GM23338 (cell line): ENCODE measurements around the gene RANGAP1. TPM values are rescaled to one million over a fixed set of nuclear protein-coding genes. Genes with fewer than 3 reads are reported as not detected.

Experiments used
- ATAC-seq: fragments of 200-7000 bp; cut with Tn5 transposase; 3 replicates; pipeline ENCODE4 v1.9.1; 2020
- DNase-seq: peaks from one replicate; pipeline ENCODE4 v3.0.0-alpha.2; 2015; ENCODE audit warnings: low spot score
- H2AFZ ChIP-seq: fragments of 200-600 bp; sonication (generic); 2 replicates; pipeline ENCODE4 v1.8.0; 2016; ENCODE audit warnings: antibody characterized with exemption, mild to moderate bottlenecking, moderate library complexity
- H3F3A ChIP-seq: fragments of 200-600 bp; sonication (generic); replicated peaks from 2 replicates; pipeline ENCODE4 v1.8.0; 2017; ENCODE audit warnings: antibody characterized with exemption, mixed run types, low read depth
- H3K27ac ChIP-seq: fragments of 200-600 bp; sonication (generic); 2 replicates; pipeline ENCODE4 v1.6.1; 2016; ENCODE audit warnings: low read depth
- H3K27me3 ChIP-seq: fragments of 200-600 bp; sonication (generic); 2 replicates; pipeline ENCODE4 v1.8.0; 2016; ENCODE audit warnings: mild to moderate bottlenecking, mixed run types, moderate library complexity; ENCODE audit not compliant: insufficient read depth
- H3K36me3 ChIP-seq: fragments of 200-600 bp; sonication (generic); 2 replicates; pipeline ENCODE4 v1.8.0; 2016; ENCODE audit warnings: mild to moderate bottlenecking; ENCODE audit not compliant: insufficient read depth
- H3K4me1 ChIP-seq: fragments of 200-600 bp; sonication (generic); 2 replicates; pipeline ENCODE4 v1.8.0; 2016; ENCODE audit warnings: mild to moderate bottlenecking, moderate library complexity; ENCODE audit not compliant: insufficient read depth
- H3K4me2 ChIP-seq: fragments of 200-600 bp; sonication (generic); 2 replicates; pipeline ENCODE4 v1.7.1; 2017; ENCODE audit warnings: mixed run types
- H3K4me3 ChIP-seq: fragments of 200-600 bp; sonication (generic); 2 replicates; pipeline ENCODE4 v1.6.1; 2016; ENCODE audit warnings: mixed run types
- H3K79me2 ChIP-seq: fragments of 200-600 bp; sonication (generic); replicated peaks from 2 replicates; pipeline ENCODE4 v1.8.0; 2017; ENCODE audit warnings: mild to moderate bottlenecking; ENCODE audit not compliant: insufficient read depth
- H3K9me2 ChIP-seq: fragments of 200-600 bp; sonication (generic); 2 replicates; pipeline ENCODE4 v1.8.0; 2017; ENCODE audit not compliant: insufficient read depth
- H4K20me1 ChIP-seq: fragments of 200-600 bp; sonication (generic); replicated peaks from 2 replicates; pipeline ENCODE4 v1.8.0; 2017; ENCODE audit warnings: mild to moderate bottlenecking; ENCODE audit not compliant: insufficient read depth
- H3K27ac Mint-ChIP-seq: 2 replicates; pipeline ENCODE4 v1.8.0; 2020; ENCODE audit warnings: inconsistent platforms, mild to moderate bottlenecking, moderate library complexity, mixed read lengths
- H3K27me3 Mint-ChIP-seq: 3 replicates; pipeline ENCODE4 v1.8.0; 2022; ENCODE audit warnings: low read depth, mild to moderate bottlenecking, moderate library complexity, mixed read lengths, inconsistent platforms; ENCODE audit not compliant: insufficient read depth, poor library complexity
- H3K36me3 Mint-ChIP-seq: 3 replicates; pipeline ENCODE4 v1.8.0; 2021; ENCODE audit warnings: low read depth, mild to moderate bottlenecking, inconsistent platforms, moderate library complexity, mixed read lengths
- H3K4me1 Mint-ChIP-seq: 3 replicates; pipeline ENCODE4 v1.8.0; 2020; ENCODE audit warnings: mild to moderate bottlenecking, inconsistent platforms, mixed read lengths
- H3K4me3 Mint-ChIP-seq: 3 replicates; pipeline ENCODE4 v1.8.0; 2021; ENCODE audit warnings: moderate library complexity, mild to moderate bottlenecking, inconsistent platforms, mixed read lengths
- H3K9me3 Mint-ChIP-seq: 3 replicates; pipeline ENCODE4 v1.8.0; 2020; ENCODE audit warnings: moderate library complexity, mild to moderate bottlenecking, inconsistent platforms, mixed read lengths
- CREB1 ChIP-seq: fragments of 250-450 bp; sonication (Bioruptor Pico); IDR thresholded peaks from 2 replicates; pipeline ENCODE4 v1.5.0; 2020; ENCODE audit warnings: low read depth, mild to moderate bottlenecking, moderate library complexity
- CTCF ChIP-seq, 2 experiments: fragments of 200-600 bp in 1 of 2; sonication (generic) in 1 of 2; conservative IDR thresholded peaks; 2 replicates each; pipeline versions ENCODE4 v1.5.1 to v1.6.1; 2016 to 2017; ENCODE audit warnings: antibody characterized with exemption in 2 of 2, low read depth in 2 of 2, mild to moderate bottlenecking in 2 of 2, moderate library complexity in 1 of 2
- EZH2 ChIP-seq: fragments of 200-600 bp; sonication (generic); IDR thresholded peaks from one replicate; pipeline ENCODE4 v1.8.0; 2017; ENCODE audit warnings: antibody characterized with exemption, mild to moderate bottlenecking, low read depth; ENCODE audit not compliant: unreplicated experiment
- EZH2phosphoT487 ChIP-seq: fragments of 200-600 bp; sonication (generic); IDR thresholded peaks from one replicate; pipeline ENCODE4 v1.8.1; 2018; ENCODE audit warnings: antibody characterized with exemption; ENCODE audit not compliant: unreplicated experiment
- JUNB ChIP-seq: IDR thresholded peaks from one replicate; pipeline ENCODE4 v1.6.1; 2016; ENCODE audit warnings: antibody characterized with exemption; ENCODE audit not compliant: unreplicated experiment
- NANOG ChIP-seq: IDR thresholded peaks from 2 replicates; pipeline ENCODE4 v1.6.1; 2016; ENCODE audit warnings: antibody characterized with exemption, borderline replicate concordance
- POLR2AphosphoS5 ChIP-seq: IDR thresholded peaks from 2 replicates; pipeline ENCODE4 v1.6.1; 2016; ENCODE audit warnings: antibody characterized with exemption, low read depth
- REST ChIP-seq: IDR thresholded peaks from one replicate; pipeline ENCODE4 v1.6.1; 2018; ENCODE audit warnings: antibody characterized with exemption; ENCODE audit not compliant: unreplicated experiment
- STAT1 ChIP-seq: IDR thresholded peaks from one replicate; pipeline ENCODE4 v1.6.1; 2016; ENCODE audit warnings: antibody characterized with exemption; ENCODE audit not compliant: unreplicated experiment
- ZNF114 ChIP-seq: fragments of 250-450 bp; sonication (Bioruptor Pico); IDR thresholded peaks from 2 replicates; pipeline ENCODE4 v1.5.0; 2020; ENCODE audit warnings: mild to moderate bottlenecking, moderate library complexity
- ZNF331 ChIP-seq: fragments of 250-450 bp; sonication (Bioruptor Pico); IDR thresholded peaks from 2 replicates; pipeline ENCODE4 v1.5.0; 2020; ENCODE audit warnings: low read depth, mild to moderate bottlenecking, moderate library complexity
- ZNF462 ChIP-seq: fragments of 250-450 bp; sonication (Bioruptor Pico); IDR thresholded peaks from 2 replicates; pipeline ENCODE4 v1.5.0; 2020; ENCODE audit warnings: mild to moderate bottlenecking, moderate library complexity
- polyA plus RNA-seq: library from polyadenylated mRNA; unstranded; fragments of >200 nt; fragmentation: Nextera tagmentation; extraction: Ambion mirVana; gene quantifications from 2 replicates; pipeline ENCODE4 v1.2.1, GENCODE V29; 2016
- total RNA-seq: library from RNA; depleted of rRNA; stranded (reverse); fragments of >200 nt; shearing (Covaris generic); gene quantifications from 2 replicates; pipeline ENCODE4 v1.2.3, GENCODE V29; 2014
- TF ChIP-seq, protein P1 (sequence below): IDR thresholded peaks from 2 replicates; pipeline ENCODE4 v1.6.1; 2016; ENCODE audit warnings: antibody characterized with exemption

RANGAP1 gene
- total and polyA plus RNA-seq, 2 experiments from 2014 or later: 54.7 to 141 TPM

DNA sequence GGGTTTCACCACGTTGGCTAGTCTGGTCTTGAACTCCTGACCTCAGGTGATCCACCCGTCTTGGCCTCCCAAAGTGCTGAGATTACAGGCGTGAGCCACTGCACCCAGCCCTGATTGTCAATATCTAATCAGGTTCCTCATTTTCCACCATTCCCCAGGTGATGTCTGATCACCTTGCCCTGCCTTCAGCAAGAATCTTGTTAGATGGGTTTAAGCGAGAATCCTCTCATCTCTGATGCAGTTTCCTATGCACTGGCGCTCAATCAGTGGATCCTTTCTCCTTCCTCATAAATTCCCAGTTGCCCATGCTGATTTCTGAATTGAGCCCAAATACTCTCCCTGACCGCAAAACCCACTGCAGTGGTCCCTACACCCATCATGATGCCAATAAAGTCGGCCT, 14.7 kb upstream of the RANGAP1 start:
- Mint-ChIP-seq H3K4me1 (peaks cover 20% of the 10 kb centered on the region), H3K27ac (no peak overlapping the region), H3K9me3 (peaks cover 3% of the 10 kb centered on the region; the same call in 1 of the 3 replicates), H3K4me3 (peak overlapping the region; percentile 72), H3K36me3 (peaks cover 21% of the 10 kb centered on the region), H3K27me3 (peaks cover 14% of the 10 kb centered on the region)
- H4K20me1 ChIP-seq: peaks cover 4% of the 10 kb centered on the region; the same call in 1 of the 2 replicates
- no peaks in the 10 kb centered on the region for H3K36me3 ChIP-seq
- ATAC-seq: no peak
- H3K9me2 ChIP-seq: no peaks in the 10 kb centered on the region
- 0 out of 2 replicates have a peak, but pooled peaks cover 6% of the 10 kb centered on the region for H3F3A ChIP-seq
- DNase-seq: peak; percentile 28
- H3K79me2 ChIP-seq: peaks cover 45% of the 10 kb centered on the region
- H3K27ac ChIP-seq: no peak overlapping the region
- H3K4me2 ChIP-seq: peak overlapping the region; percentile 93
- peak overlapping the region; percentile 95 for H3K4me3 ChIP-seq
- peaks cover 15% of the 10 kb centered on the region for H3K4me1 ChIP-seq
- H3K27me3 ChIP-seq: no peaks in the 10 kb centered on the region
- peak overlapping the region; percentile 5; the same call in 1 of the 2 replicates for H2AFZ ChIP-seq
- TF ChIP-seq ZNF114 (CRISPR knock-in tag) (no peak), JUNB (no peak), EZH2phosphoT487 (no peak), CTCF (conservative IDR thresholded peaks at IDR 0.05; ENCODE audit: low read depth in 2 of 2) (no peak), ZNF331 (CRISPR knock-in tag) (no peak), STAT1 (no peak), POLR2AphosphoS5 (no peak), NANOG (no peak), ZNF462 (CRISPR knock-in tag) (no peak), EZH2 (no peak), REST (no peak), CREB1 (CRISPR knock-in tag) (no peak)
- TF ChIP-seq, protein P1, sequence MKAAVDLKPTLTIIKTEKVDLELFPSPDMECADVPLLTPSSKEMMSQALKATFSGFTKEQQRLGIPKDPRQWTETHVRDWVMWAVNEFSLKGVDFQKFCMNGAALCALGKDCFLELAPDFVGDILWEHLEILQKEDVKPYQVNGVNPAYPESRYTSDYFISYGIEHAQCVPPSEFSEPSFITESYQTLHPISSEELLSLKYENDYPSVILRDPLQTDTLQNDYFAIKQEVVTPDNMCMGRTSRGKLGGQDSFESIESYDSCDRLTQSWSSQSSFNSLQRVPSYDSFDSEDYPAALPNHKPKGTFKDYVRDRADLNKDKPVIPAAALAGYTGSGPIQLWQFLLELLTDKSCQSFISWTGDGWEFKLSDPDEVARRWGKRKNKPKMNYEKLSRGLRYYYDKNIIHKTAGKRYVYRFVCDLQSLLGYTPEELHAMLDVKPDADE: no peak
